ENCODE measurements around the gene TXNRD1.
"Not testable (repeated sequence)": the region's sequence is repeated elsewhere in the genome, so short reads cannot be mapped to it uniquely, and the experiment has no call there.

Gene TXNRD1

DNA sequence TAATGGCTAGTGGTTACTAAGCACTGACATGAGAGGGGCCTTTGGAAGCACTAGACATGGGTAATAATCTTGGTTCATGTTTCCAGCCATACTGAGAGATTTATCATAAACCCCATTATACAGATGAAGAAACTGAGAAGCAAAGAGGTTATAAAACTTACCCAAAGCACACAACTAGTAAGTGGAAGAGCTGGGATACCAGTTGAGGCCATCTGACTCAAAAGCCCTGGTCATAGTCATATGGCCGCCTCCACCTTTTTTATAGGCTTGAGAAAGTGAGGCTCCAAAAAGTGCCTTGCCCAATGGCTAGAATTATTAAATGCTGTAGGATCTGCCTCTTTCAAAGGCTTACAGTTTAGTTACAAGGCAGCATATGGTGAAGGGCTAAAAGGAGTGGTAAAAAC is 944 bp downstream of the TXNRD1 start:
- Histone ChIP-seq H3K4me3 (ENCODE audit: low read length in 2 of 2) (peak overlapping the region; percentile 68 to 72), H3K9me3 (ENCODE audit: control insufficient read depth in 2 of 2, low read length in 2 of 2) (no peaks in the 10 kb centered on the region), H3K4me1 (ENCODE audit: control insufficient read depth in 2 of 2, insufficient read depth in 2 of 2, low read length in 2 of 2) (peaks cover 9 to 11% of the 10 kb centered on the region in 2 donors), H3K36me3 (ENCODE audit: control insufficient read depth in 2 of 2, insufficient read depth in 2 of 2, low read length in 2 of 2) (no peaks in the 10 kb centered on the region), H3K27ac (ENCODE audit: low read depth in 2 of 2, low read length in 2 of 2) (no peak overlapping the region), H3K9ac (ENCODE audit: low read depth in 1 of 2, low read length in 2 of 2) (peak overlapping the region in 1 of 2 donors; percentile 83), H3K27me3 (ENCODE audit: control insufficient read depth in 2 of 2, insufficient read depth in 2 of 2, low read length in 2 of 2) (peaks cover 0 to 2% of the 10 kb centered on the region in 2 donors)

DNA sequence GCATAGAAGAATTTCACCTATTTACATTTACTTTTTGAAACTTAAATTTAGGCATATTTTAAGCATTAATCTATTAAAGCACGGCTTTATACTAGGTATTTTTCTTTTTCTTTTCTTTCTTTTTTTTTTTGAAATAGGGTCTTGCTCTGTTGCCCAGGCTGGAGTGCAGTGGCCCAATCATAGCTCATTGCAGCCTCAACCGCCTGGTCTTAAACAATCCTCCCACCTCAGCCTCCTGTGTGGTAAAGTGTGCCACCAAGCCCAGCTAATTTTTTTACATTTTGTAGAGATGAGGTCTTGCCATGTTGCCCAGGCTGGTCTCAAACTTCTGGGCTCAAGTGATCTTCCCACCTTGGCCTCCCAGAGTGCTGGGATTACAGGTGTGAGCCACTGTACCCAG is 2.9 kb downstream of the TXNRD1 start:
- not testable (repeated sequence) for H3K27me3 ChIP-seq (ENCODE audit: control insufficient read depth in 2 of 2, insufficient read depth in 2 of 2, low read length in 2 of 2); H3K36me3 ChIP-seq (ENCODE audit: control insufficient read depth in 2 of 2, insufficient read depth in 2 of 2, low read length in 2 of 2); H3K9ac ChIP-seq (ENCODE audit: low read depth in 1 of 2, low read length in 2 of 2); H3K9me3 ChIP-seq (ENCODE audit: control insufficient read depth in 2 of 2, low read length in 2 of 2); H3K4me3 ChIP-seq (ENCODE audit: low read length in 2 of 2); H3K27ac ChIP-seq (ENCODE audit: low read depth in 2 of 2, low read length in 2 of 2)
- peaks cover 9 to 11% of the 10 kb centered on the region in 2 donors for H3K4me1 ChIP-seq (ENCODE audit: control insufficient read depth in 2 of 2, insufficient read depth in 2 of 2, low read length in 2 of 2)

DNA sequence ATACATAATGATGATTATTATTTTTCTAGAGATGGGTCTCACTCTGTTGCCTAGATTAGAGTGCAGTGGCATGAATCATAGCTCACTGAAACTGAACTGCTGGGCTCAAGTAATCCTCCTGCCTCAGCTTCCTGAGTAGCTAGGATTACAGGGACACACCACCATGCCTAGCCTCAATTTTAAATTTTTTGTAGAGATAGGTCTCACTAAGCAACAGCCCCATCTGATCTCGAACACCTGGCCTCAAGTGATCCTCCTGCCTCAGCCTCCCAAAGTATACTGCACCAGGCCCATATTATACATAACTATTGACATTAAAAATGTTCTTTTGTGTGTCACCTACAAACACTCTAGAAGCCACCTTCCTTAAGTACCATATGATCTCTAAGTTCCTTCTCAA is 3.4 kb downstream of the TXNRD1 start:
- peak overlapping the region; percentile 61 to 70 for H3K27ac ChIP-seq (ENCODE audit: low read depth in 2 of 2, low read length in 2 of 2)
- H3K4me3 ChIP-seq (ENCODE audit: low read length in 2 of 2): no peak overlapping the region
- no peaks in the 10 kb centered on the region for H3K36me3 ChIP-seq (ENCODE audit: control insufficient read depth in 2 of 2, insufficient read depth in 2 of 2, low read length in 2 of 2)
- H3K9ac ChIP-seq (ENCODE audit: low read depth in 1 of 2, low read length in 2 of 2): no peak overlapping the region
- H3K27me3 ChIP-seq (ENCODE audit: control insufficient read depth in 2 of 2, insufficient read depth in 2 of 2, low read length in 2 of 2): peaks cover 0 to 2% of the 10 kb centered on the region in 2 donors
- H3K9me3 ChIP-seq (ENCODE audit: control insufficient read depth in 2 of 2, low read length in 2 of 2): no peaks in the 10 kb centered on the region
- H3K4me1 ChIP-seq (ENCODE audit: control insufficient read depth in 2 of 2, insufficient read depth in 2 of 2, low read length in 2 of 2): peaks cover 9 to 11% of the 10 kb centered on the region in 2 donors

DNA sequence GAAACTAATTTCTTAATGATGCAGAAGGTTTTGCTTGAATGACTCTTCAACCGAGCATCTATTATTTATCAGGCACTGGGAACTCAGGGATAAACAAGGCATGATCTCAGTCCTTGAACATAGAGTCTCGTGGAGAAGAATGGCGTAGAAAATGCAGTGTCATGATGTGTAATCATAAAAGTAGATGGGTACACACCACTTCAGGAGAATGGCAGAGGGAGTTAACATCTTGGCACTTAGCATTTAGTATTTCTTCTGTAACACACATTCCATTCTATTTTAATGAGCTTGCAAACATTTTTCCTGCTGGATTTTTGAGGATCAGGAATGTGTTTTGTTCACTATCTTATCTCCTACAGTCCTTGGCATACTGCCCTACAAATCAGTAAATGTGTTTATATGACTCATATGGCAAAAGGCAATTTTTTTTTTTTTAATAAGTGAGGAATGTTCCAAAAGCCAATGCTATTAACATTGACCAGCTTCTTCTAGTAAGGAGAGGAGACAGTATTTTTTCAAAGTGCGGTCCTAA is 3.8 kb downstream of the TXNRD1 start:
- no peak overlapping the region for H3K9ac ChIP-seq (ENCODE audit: low read depth in 1 of 2, low read length in 2 of 2)
- peaks cover 0 to 2% of the 10 kb centered on the region in 2 donors for H3K27me3 ChIP-seq (ENCODE audit: control insufficient read depth in 2 of 2, insufficient read depth in 2 of 2, low read length in 2 of 2)
- peaks cover 9 to 11% of the 10 kb centered on the region in 2 donors for H3K4me1 ChIP-seq (ENCODE audit: control insufficient read depth in 2 of 2, insufficient read depth in 2 of 2, low read length in 2 of 2)
- H3K9me3 ChIP-seq (ENCODE audit: control insufficient read depth in 2 of 2, low read length in 2 of 2): no peaks in the 10 kb centered on the region
- H3K4me3 ChIP-seq (ENCODE audit: low read length in 2 of 2): no peak overlapping the region
- no peaks in the 10 kb centered on the region for H3K36me3 ChIP-seq (ENCODE audit: control insufficient read depth in 2 of 2, insufficient read depth in 2 of 2, low read length in 2 of 2)
- H3K27ac ChIP-seq (ENCODE audit: low read depth in 2 of 2, low read length in 2 of 2): peak overlapping the region; percentile 61 to 70

DNA sequence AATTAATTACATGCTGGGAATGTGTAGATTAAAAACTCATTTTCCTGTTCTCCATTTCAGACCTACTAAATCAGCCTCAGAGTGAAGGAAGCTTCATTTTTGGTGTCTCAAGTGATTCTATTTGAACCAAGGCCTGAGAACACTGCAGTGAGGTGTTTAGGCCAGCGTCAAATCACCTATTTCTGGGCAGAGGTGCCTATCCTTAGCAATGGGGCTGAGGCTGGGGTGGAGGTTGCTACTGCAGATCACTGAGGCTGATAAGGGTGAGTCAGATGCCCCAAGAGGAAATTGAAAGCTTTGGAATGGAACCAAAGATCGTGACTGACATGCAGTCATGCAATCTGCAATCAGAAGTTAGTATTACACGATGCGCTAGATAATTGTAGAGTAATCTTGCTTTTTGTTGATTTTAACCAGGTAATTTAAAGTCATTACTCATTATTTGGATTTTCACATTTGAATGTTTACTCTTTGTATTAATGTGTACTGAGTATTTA is 4.4 kb downstream of the TXNRD1 start:
- H3K27me3 ChIP-seq (ENCODE audit: control insufficient read depth in 2 of 2, insufficient read depth in 2 of 2, low read length in 2 of 2): peaks cover 0 to 2% of the 10 kb centered on the region in 2 donors
- H3K9ac ChIP-seq (ENCODE audit: low read depth in 1 of 2, low read length in 2 of 2): no peak overlapping the region
- H3K9me3 ChIP-seq (ENCODE audit: control insufficient read depth in 2 of 2, low read length in 2 of 2): no peaks in the 10 kb centered on the region
- no peaks in the 10 kb centered on the region for H3K36me3 ChIP-seq (ENCODE audit: control insufficient read depth in 2 of 2, insufficient read depth in 2 of 2, low read length in 2 of 2)
- H3K27ac ChIP-seq (ENCODE audit: low read depth in 2 of 2, low read length in 2 of 2): peak overlapping the region; percentile 38 to 70
- no peak overlapping the region for H3K4me3 ChIP-seq (ENCODE audit: low read length in 2 of 2)
- H3K4me1 ChIP-seq (ENCODE audit: control insufficient read depth in 2 of 2, insufficient read depth in 2 of 2, low read length in 2 of 2): peaks cover 9 to 11% of the 10 kb centered on the region in 2 donors

DNA sequence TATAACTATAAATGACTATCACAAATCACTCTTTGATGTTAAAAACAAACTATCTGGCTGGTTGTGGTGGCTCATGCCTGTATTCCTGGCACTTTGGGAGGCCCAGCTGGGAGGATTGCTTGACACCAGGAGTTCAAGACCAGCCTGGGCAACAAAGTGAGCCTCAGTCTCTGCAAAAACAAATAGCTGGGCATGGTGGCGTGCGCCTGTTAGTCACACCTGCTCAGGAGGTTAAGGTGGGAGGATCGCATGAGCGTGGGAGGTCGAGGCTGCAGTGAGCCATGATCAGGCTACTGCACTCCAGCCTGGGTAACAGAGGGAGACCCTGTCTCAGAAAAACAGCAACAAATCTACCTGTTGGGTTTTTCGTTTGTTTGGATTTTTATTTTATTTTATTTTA is 5.4 kb downstream of the TXNRD1 start:
- H3K27ac ChIP-seq (ENCODE audit: low read depth in 2 of 2, low read length in 2 of 2): no peak overlapping the region

DNA sequence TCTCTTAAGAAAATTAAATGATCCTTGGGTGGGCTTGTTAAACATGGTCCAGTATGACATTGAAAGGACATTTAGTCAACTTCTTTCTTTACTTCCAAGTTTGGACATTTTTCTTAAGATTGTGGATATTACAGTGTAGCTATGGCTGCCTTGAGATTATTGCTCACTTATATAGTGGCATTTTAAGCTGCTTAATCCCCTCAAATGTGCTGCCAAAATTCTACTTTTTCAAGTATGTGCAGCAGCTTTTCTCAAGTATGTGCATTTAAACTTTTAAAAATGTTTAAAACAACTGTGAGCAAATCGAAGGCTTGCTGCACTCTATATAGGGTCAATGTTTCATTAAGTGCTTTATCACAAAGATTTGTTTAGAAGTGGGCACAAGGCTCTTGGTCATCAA is 7.4 kb downstream of the TXNRD1 start:
- Histone ChIP-seq H3K9ac (ENCODE audit: low read depth in 1 of 2, low read length in 2 of 2) (no peak overlapping the region), H3K9me3 (ENCODE audit: control insufficient read depth in 2 of 2, low read length in 2 of 2) (no peaks in the 10 kb centered on the region), H3K4me3 (ENCODE audit: low read length in 2 of 2) (no peak overlapping the region), H3K36me3 (ENCODE audit: control insufficient read depth in 2 of 2, insufficient read depth in 2 of 2, low read length in 2 of 2) (no peaks in the 10 kb centered on the region), H3K27ac (ENCODE audit: low read depth in 2 of 2, low read length in 2 of 2) (no peak overlapping the region), H3K4me1 (ENCODE audit: control insufficient read depth in 2 of 2, insufficient read depth in 2 of 2, low read length in 2 of 2) (peaks cover 7 to 9% of the 10 kb centered on the region in 2 donors), H3K27me3 (ENCODE audit: control insufficient read depth in 2 of 2, insufficient read depth in 2 of 2, low read length in 2 of 2) (no peaks in the 10 kb centered on the region)

More for the DNA sequence above, 5.4 kb downstream of the TXNRD1 start:
- Histone ChIP-seq H3K9me3 (ENCODE audit: control insufficient read depth in 2 of 2, low read length in 2 of 2) (no peaks in the 10 kb centered on the region), H3K27me3 (ENCODE audit: control insufficient read depth in 2 of 2, insufficient read depth in 2 of 2, low read length in 2 of 2) (peaks cover 0 to 2% of the 10 kb centered on the region in 2 donors), H3K4me1 (ENCODE audit: control insufficient read depth in 2 of 2, insufficient read depth in 2 of 2, low read length in 2 of 2) (peaks cover 7 to 9% of the 10 kb centered on the region in 2 donors), H3K9ac (ENCODE audit: low read depth in 1 of 2, low read length in 2 of 2) (no peak overlapping the region), H3K4me3 (ENCODE audit: low read length in 2 of 2) (no peak overlapping the region), H3K36me3 (ENCODE audit: control insufficient read depth in 2 of 2, insufficient read depth in 2 of 2, low read length in 2 of 2) (no peaks in the 10 kb centered on the region)

DNA sequence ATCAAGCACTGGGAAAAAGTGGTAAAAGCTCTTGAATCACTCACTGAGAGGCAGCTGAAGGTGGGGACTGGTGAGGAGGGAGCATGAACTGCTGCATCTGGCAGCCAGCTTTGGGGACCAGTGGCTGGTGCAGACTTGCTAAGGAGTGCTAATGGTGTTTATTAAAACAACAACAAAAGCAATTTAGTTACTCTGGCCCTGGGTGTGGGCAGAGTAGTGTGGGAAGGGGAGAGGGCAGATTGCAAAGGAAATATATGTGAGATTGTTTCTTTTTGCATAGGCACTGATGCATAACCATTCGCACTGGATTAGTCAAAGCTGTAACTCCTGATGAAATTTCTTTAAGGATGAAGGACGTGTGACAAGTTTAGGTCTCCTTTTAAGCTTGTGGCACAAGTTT is 8.1 kb downstream of the TXNRD1 start:
- Histone ChIP-seq H3K4me3 (ENCODE audit: low read length in 2 of 2) (no peak overlapping the region), H3K27ac (ENCODE audit: low read depth in 2 of 2, low read length in 2 of 2) (no peak overlapping the region), H3K27me3 (ENCODE audit: control insufficient read depth in 2 of 2, insufficient read depth in 2 of 2, low read length in 2 of 2) (no peaks in the 10 kb centered on the region), H3K9me3 (ENCODE audit: control insufficient read depth in 2 of 2, low read length in 2 of 2) (no peaks in the 10 kb centered on the region), H3K4me1 (ENCODE audit: control insufficient read depth in 2 of 2, insufficient read depth in 2 of 2, low read length in 2 of 2) (peaks cover 7 to 9% of the 10 kb centered on the region in 2 donors), H3K36me3 (ENCODE audit: control insufficient read depth in 2 of 2, insufficient read depth in 2 of 2, low read length in 2 of 2) (no peaks in the 10 kb centered on the region), H3K9ac (ENCODE audit: low read depth in 1 of 2, low read length in 2 of 2) (no peak overlapping the region)

DNA sequence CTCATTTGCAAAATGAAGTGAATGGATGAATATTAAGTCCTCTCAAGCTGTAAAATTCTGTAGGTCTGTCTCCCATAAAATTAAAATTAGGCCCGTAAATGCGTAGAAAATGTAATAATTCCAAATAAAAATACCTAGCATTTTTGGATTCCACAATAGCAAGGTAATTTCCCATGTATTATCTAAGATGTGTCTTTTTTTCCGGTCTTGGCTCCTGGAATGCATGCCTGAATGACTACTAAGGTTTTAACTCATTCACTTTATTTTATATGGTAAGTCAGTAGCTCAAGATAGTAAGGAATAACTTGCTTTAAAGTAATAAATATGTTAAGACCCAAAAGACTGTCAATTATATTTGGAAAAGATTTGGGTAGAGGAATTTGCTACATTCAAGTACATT is 11.1 kb downstream of the TXNRD1 start:
- Histone ChIP-seq H3K4me1 (ENCODE audit: control insufficient read depth in 2 of 2, insufficient read depth in 2 of 2, low read length in 2 of 2) (no peaks in the 10 kb centered on the region), H3K27me3 (ENCODE audit: control insufficient read depth in 2 of 2, insufficient read depth in 2 of 2, low read length in 2 of 2) (no peaks in the 10 kb centered on the region), H3K4me3 (ENCODE audit: low read length in 2 of 2) (no peak overlapping the region)

DNA sequence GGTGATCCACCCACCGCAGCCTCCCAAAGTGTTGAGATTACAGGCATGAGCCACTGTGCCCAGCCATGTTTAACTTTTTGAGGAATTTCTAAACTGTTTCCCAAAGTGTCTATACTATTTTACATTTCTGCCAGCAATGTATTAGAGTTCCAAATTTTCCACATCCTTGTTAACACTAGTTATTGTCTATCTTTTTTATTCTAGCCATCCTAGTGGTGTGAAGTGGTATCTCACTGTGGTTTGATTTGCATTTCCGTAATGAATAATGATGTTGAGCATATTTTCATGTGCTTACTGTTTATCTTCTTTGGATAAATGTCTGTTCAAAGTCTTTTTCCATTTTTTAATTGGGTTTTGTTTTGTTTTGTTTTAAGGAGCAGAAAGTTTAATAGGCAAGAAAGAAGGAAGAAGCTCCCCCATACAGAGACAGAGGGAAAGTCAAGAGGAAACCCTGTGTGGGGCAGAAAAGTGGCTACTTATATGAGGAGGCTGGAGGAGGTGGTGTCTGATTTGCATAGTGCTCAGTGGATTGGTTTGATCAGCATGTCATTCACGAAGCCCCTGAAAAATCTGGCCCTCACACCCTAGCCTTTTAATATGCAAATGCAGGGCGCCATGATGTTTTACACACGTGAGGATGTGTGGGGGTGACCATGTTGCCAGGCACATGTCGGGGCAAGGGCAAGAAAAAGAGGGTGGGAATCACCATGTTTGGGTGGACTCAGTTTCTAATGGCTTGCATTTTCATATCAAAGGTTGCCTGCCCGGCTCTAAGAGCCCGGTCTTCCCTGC is 14.9 kb downstream of the TXNRD1 start:
- Histone ChIP-seq H3K4me1 (ENCODE audit: control insufficient read depth in 2 of 2, insufficient read depth in 2 of 2, low read length in 2 of 2) (no peaks in the 10 kb centered on the region), H3K9ac (ENCODE audit: low read depth in 1 of 2, low read length in 2 of 2) (no peak overlapping the region), H3K27me3 (ENCODE audit: control insufficient read depth in 2 of 2, insufficient read depth in 2 of 2, low read length in 2 of 2) (no peaks in the 10 kb centered on the region), H3K36me3 (ENCODE audit: control insufficient read depth in 2 of 2, insufficient read depth in 2 of 2, low read length in 2 of 2) (no peaks in the 10 kb centered on the region), H3K27ac (ENCODE audit: low read depth in 2 of 2, low read length in 2 of 2) (no peak overlapping the region), H3K4me3 (ENCODE audit: low read length in 2 of 2) (no peak overlapping the region), H3K9me3 (ENCODE audit: control insufficient read depth in 2 of 2, low read length in 2 of 2) (peaks cover 0 to 2% of the 10 kb centered on the region in 2 donors)

More for the DNA sequence above, 11.1 kb downstream of the TXNRD1 start:
- H3K36me3 ChIP-seq (ENCODE audit: control insufficient read depth in 2 of 2, insufficient read depth in 2 of 2, low read length in 2 of 2): no peaks in the 10 kb centered on the region
- no peak overlapping the region for H3K9ac ChIP-seq (ENCODE audit: low read depth in 1 of 2, low read length in 2 of 2)
- no peaks in the 10 kb centered on the region for H3K9me3 ChIP-seq (ENCODE audit: control insufficient read depth in 2 of 2, low read length in 2 of 2)
- no peak overlapping the region for H3K27ac ChIP-seq (ENCODE audit: low read depth in 2 of 2, low read length in 2 of 2)

All from mucosa of rectum (tissue), 2 donors.